DOHH2 (cell line): ENCODE results near the gene RNF224.

ENCODE experiments used
- H3F3A ChIP-seq: fragments of 200-600 bp; sonication (generic), shearing (Covaris generic); 2 replicates; pipeline ENCODE4 v1.6.0; 2016; ENCODE audit warnings: antibody characterized with exemption, mild to moderate bottlenecking; ENCODE audit not compliant: control insufficient read depth, insufficient read depth
- H3K27ac ChIP-seq: fragments of 200-600 bp; sonication (generic); 2 replicates; pipeline ENCODE4 v1.5.1; 2014; ENCODE audit warnings: low read depth, mild to moderate bottlenecking, low read length, moderate library complexity
- H3K27me3 ChIP-seq: fragments of 200-600 bp; sonication (generic); 2 replicates; pipeline ENCODE4 v1.6.1; 2014; ENCODE audit warnings: mild to moderate bottlenecking, low read length, mixed read lengths; ENCODE audit not compliant: control insufficient read depth
- H3K36me3 ChIP-seq: fragments of 200-600 bp; sonication (generic); 2 replicates; pipeline ENCODE4 v1.6.1; 2014; ENCODE audit warnings: mild to moderate bottlenecking, low read length, moderate library complexity, mixed read lengths; ENCODE audit not compliant: control insufficient read depth
- H3K4me1 ChIP-seq: fragments of 200-600 bp; sonication (generic); 2 replicates; pipeline ENCODE4 v1.6.1; 2014; ENCODE audit warnings: mild to moderate bottlenecking, low read length, mixed read lengths; ENCODE audit not compliant: control insufficient read depth
- H3K4me2 ChIP-seq: fragments of 200-600 bp; sonication (generic); 2 replicates; pipeline ENCODE4 v1.6.0; 2014; ENCODE audit warnings: mild to moderate bottlenecking, low read length, moderate library complexity
- H3K4me3 ChIP-seq: fragments of 200-600 bp; sonication (generic); 2 replicates; pipeline ENCODE4 v1.5.1; 2014; ENCODE audit warnings: mild to moderate bottlenecking, low read length, mixed read lengths
- H3K79me2 ChIP-seq: fragments of 200-600 bp; sonication (generic); 2 replicates; pipeline ENCODE4 v1.6.1; 2014; ENCODE audit warnings: mild to moderate bottlenecking, low read length, mixed read lengths; ENCODE audit not compliant: control insufficient read depth
- H3K9me2 ChIP-seq: fragments of 200-600 bp; sonication (generic); replicated peaks from 2 replicates; pipeline ENCODE4 v1.6.1; 2014; ENCODE audit warnings: mild to moderate bottlenecking, low read length, mixed read lengths; ENCODE audit not compliant: control insufficient read depth
- H3K9me3 ChIP-seq: fragments of 200-600 bp; sonication (generic); 2 replicates; pipeline ENCODE4 v1.6.1; 2014; ENCODE audit warnings: antibody characterized with exemption, low read length, mixed read lengths; ENCODE audit not compliant: control insufficient read depth, insufficient read depth
- H4K20me1 ChIP-seq: fragments of 200-600 bp; sonication (generic); 2 replicates; pipeline ENCODE4 v1.6.0; 2014; ENCODE audit warnings: low read depth, mild to moderate bottlenecking, antibody characterized with exemption, low read length, moderate library complexity; ENCODE audit not compliant: control insufficient read depth, insufficient read depth
- EZH2phosphoT487 ChIP-seq: fragments of 200-600 bp; sonication (generic); IDR thresholded peaks from 2 replicates; pipeline ENCODE4 v1.6.1; 2017; ENCODE audit warnings: borderline replicate concordance, mild to moderate bottlenecking, antibody characterized with exemption, low read length, moderate library complexity, mixed read lengths
- TF ChIP-seq, protein P1 (sequence below): fragments of 200-600 bp; sonication (generic); IDR thresholded peaks from one replicate; pipeline ENCODE4 v1.5.1; 2014; ENCODE audit warnings: antibody characterized with exemption, mild to moderate bottlenecking, low read depth, low read length; ENCODE audit not compliant: poor library complexity, severe bottlenecking

Gene RNF224

GRCh38 chr9:137183980-137184595, 43.2 kb upstream of the RNF224 start:
- Histone ChIP-seq H3K36me3 (peaks cover 58% of the 10 kb centered on the region), H3K27ac (no peak overlapping the region), H3K9me3 (no peaks in the 10 kb centered on the region), H3F3A (no peaks in the 10 kb centered on the region), H4K20me1 (no peaks in the 10 kb centered on the region), H3K4me1 (peaks cover 16% of the 10 kb centered on the region), H3K4me3 (no peak overlapping the region), H3K9me2 (no peaks in the 10 kb centered on the region), H3K79me2 (peaks cover 41% of the 10 kb centered on the region), H3K4me2 (no peak overlapping the region), H3K27me3 (no peaks in the 10 kb centered on the region)
- TF ChIP-seq, protein P1, sequence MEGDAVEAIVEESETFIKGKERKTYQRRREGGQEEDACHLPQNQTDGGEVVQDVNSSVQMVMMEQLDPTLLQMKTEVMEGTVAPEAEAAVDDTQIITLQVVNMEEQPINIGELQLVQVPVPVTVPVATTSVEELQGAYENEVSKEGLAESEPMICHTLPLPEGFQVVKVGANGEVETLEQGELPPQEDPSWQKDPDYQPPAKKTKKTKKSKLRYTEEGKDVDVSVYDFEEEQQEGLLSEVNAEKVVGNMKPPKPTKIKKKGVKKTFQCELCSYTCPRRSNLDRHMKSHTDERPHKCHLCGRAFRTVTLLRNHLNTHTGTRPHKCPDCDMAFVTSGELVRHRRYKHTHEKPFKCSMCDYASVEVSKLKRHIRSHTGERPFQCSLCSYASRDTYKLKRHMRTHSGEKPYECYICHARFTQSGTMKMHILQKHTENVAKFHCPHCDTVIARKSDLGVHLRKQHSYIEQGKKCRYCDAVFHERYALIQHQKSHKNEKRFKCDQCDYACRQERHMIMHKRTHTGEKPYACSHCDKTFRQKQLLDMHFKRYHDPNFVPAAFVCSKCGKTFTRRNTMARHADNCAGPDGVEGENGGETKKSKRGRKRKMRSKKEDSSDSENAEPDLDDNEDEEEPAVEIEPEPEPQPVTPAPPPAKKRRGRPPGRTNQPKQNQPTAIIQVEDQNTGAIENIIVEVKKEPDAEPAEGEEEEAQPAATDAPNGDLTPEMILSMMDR, result no peak
- TF ChIP-seq EZH2phosphoT487, result no peak

DNA sequence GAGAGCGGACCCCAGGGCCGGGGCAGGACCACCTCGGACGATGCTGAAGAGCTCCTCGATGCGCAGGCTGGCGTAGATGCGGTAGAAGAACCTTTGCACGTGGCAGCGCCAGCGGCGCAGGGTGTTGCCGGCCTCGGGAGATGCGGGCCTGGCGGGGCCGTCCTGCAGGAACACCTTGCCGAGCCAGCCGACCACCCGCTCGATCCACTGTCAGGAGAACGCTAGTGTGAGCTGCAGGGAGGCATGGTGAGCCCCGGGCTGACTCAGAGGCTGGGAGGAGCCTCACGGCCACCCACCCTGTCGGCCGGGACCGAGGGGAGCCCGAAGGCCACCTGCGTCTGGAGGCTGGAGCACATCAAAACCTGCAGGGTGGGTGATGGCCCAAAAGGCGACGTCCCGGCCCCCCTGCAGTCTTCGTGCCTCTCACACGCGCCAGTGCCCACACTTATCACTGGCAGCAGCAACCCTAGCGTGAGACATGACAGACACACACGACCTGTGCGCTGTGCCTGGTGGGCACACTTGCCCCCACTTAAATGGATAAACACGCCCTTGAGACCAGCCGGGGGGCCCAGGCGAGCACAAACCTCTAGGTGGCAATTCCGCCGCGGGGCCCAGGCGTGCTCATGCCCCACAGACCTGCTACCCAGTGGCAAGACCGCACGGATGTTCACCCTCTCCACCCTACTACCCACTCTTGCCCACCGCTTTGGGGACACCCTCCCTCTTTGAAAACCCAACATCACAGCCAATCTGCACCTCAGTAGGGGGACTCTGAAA, 42.2 kb upstream of the RNF224 start:
- Histone ChIP-seq H3K36me3 (peaks cover 60% of the 10 kb centered on the region), H3K4me1 (peaks cover 24% of the 10 kb centered on the region), H3K4me3 (no peak overlapping the region), H3K27ac (no peak overlapping the region), H4K20me1 (no peaks in the 10 kb centered on the region), H3F3A (no peaks in the 10 kb centered on the region), H3K79me2 (peaks cover 50% of the 10 kb centered on the region), H3K9me2 (no peaks in the 10 kb centered on the region), H3K9me3 (no peaks in the 10 kb centered on the region), H3K4me2 (no peak overlapping the region), H3K27me3 (no peaks in the 10 kb centered on the region)
- TF ChIP-seq EZH2phosphoT487, result no peak

GRCh38 chr9:137185921-137186320, 41.4 kb upstream of the RNF224 start:
- H3K4me2 ChIP-seq, result peak overlapping the region; percentile 72; the same call in 1 of the 2 replicates
- H3K79me2 ChIP-seq, result peaks cover 59% of the 10 kb centered on the region
- no peaks in the 10 kb centered on the region for H4K20me1 ChIP-seq
- no peak overlapping the region for H3K4me3 ChIP-seq
- H3K36me3 ChIP-seq, result peaks cover 60% of the 10 kb centered on the region
- TF ChIP-seq, protein P1, result no peak
- TF ChIP-seq EZH2phosphoT487, result no peak
- no peaks in the 10 kb centered on the region for H3F3A ChIP-seq
- H3K27ac ChIP-seq, result no peak overlapping the region
- peaks cover 29% of the 10 kb centered on the region for H3K4me1 ChIP-seq
- no peaks in the 10 kb centered on the region for H3K9me2 ChIP-seq
- H3K9me3 ChIP-seq, result no peaks in the 10 kb centered on the region
- no peaks in the 10 kb centered on the region for H3K27me3 ChIP-seq

DNA sequence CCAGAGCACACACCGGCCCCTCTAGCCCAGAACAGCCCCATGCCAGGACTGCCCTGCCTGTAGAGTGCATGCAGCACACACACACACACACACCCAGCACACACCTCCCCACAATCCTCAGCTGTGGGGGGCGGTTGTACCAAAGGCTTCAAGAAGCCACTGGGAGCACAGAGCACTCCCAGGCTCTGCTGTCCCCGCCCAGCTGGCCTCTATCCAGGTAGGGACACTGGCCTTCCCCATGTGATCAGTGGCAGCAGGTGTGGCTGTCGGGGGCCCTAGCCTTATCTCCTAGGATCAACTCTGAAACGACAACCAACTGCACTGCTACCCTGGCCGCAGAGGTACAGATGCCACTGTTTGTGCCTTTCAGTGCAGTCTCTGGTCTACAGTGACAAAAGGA, 40.9 kb upstream of the RNF224 start:
- H3F3A ChIP-seq, result no peaks in the 10 kb centered on the region
- no peaks in the 10 kb centered on the region for H4K20me1 ChIP-seq
- peaks cover 29% of the 10 kb centered on the region for H3K4me1 ChIP-seq
- H3K9me3 ChIP-seq, result no peaks in the 10 kb centered on the region
- H3K4me2 ChIP-seq, result peak overlapping the region; percentile 72
- no peak overlapping the region for H3K27ac ChIP-seq
- H3K4me3 ChIP-seq, result peak overlapping the region; percentile 95; the same call in 1 of the 2 replicates
- TF ChIP-seq, protein P1, result no peak
- no peak for TF ChIP-seq EZH2phosphoT487
- H3K9me2 ChIP-seq, result no peaks in the 10 kb centered on the region
- H3K79me2 ChIP-seq, result peaks cover 59% of the 10 kb centered on the region
- H3K36me3 ChIP-seq, result peaks cover 60% of the 10 kb centered on the region
- no peaks in the 10 kb centered on the region for H3K27me3 ChIP-seq
